GM23248 (cell line): ENCODE data around the gene APC. TPM values are rescaled to one million over a fixed set of nuclear protein-coding genes. Genes with fewer than 3 reads are reported as not detected.

Experiments
- DNase-seq: peaks from one replicate; pipeline ENCODE4 v3.0.0-alpha.2; 2015
- H2AFZ ChIP-seq: fragments of 200-600 bp; sonication (generic); 2 replicates; pipeline ENCODE4 v1.6.1; 2016; ENCODE audit warnings: antibody characterized with exemption
- H3F3A ChIP-seq: fragments of 200-600 bp; sonication (generic); 2 replicates; pipeline ENCODE4 v1.6.1; 2016; ENCODE audit warnings: mild to moderate bottlenecking, antibody characterized with exemption, mixed run types; ENCODE audit not compliant: insufficient read depth
- H3K27ac ChIP-seq: fragments of 200-600 bp; sonication (generic); 2 replicates; pipeline ENCODE4 v1.5.1; 2016; ENCODE audit warnings: mild to moderate bottlenecking
- H3K27me3 ChIP-seq: fragments of 200-600 bp; sonication (generic); replicated peaks from 2 replicates; pipeline ENCODE4 v1.6.1; 2016; ENCODE audit warnings: mild to moderate bottlenecking; ENCODE audit not compliant: insufficient read depth
- H3K36me3 ChIP-seq: fragments of 200-600 bp; sonication (generic); 2 replicates; pipeline ENCODE4 v1.6.1; 2016; ENCODE audit warnings: low read depth, mild to moderate bottlenecking
- H3K4me1 ChIP-seq: fragments of 200-600 bp; sonication (generic); 2 replicates; pipeline ENCODE4 v1.6.1; 2016; ENCODE audit warnings: mild to moderate bottlenecking; ENCODE audit not compliant: insufficient read depth
- H3K4me2 ChIP-seq: fragments of 200-600 bp; sonication (generic); one replicate; pipeline ENCODE4 v1.6.1; 2016; ENCODE audit warnings: mild to moderate bottlenecking; ENCODE audit not compliant: unreplicated experiment
- H3K4me3 ChIP-seq: fragments of 200-600 bp; sonication (generic); 2 replicates; pipeline ENCODE4 v1.5.1; 2016; ENCODE audit warnings: mild to moderate bottlenecking
- H3K79me2 ChIP-seq: fragments of 200-600 bp; sonication (generic); 2 replicates; pipeline ENCODE4 v1.6.1; 2016; ENCODE audit warnings: mild to moderate bottlenecking; ENCODE audit not compliant: insufficient read depth
- H3K9ac ChIP-seq: fragments of 200-600 bp; sonication (generic); 2 replicates; pipeline ENCODE4 v1.6.1; 2016; ENCODE audit warnings: mild to moderate bottlenecking
- H3K9me2 ChIP-seq: fragments of 200-600 bp; sonication (generic); 2 replicates; pipeline ENCODE4 v1.6.1; 2016; ENCODE audit warnings: mixed run types, mild to moderate bottlenecking, moderate library complexity; ENCODE audit not compliant: insufficient read depth
- H3K9me3 ChIP-seq: fragments of 200-600 bp; sonication (generic); one replicate; pipeline ENCODE4 v1.6.1; 2017; ENCODE audit warnings: low read depth
- H4K20me1 ChIP-seq: fragments of 200-600 bp; sonication (generic); 2 replicates; pipeline ENCODE4 v1.6.0; 2016; ENCODE audit not compliant: insufficient read depth
- EZH2 ChIP-seq: fragments of 200-600 bp; sonication (generic); IDR thresholded peaks from 2 replicates; pipeline ENCODE4 v1.6.1; 2018; ENCODE audit warnings: antibody characterized with exemption, mild to moderate bottlenecking; ENCODE audit not compliant: insufficient read depth, poor library complexity, severe bottlenecking
- EZH2phosphoT487 ChIP-seq: fragments of 200-600 bp; sonication (generic); IDR thresholded peaks from 2 replicates; pipeline ENCODE4 v1.6.1; 2018; ENCODE audit warnings: antibody characterized with exemption, moderate library complexity, mild to moderate bottlenecking, low read depth; ENCODE audit not compliant: insufficient read depth
- WGBS, 2 experiments: methylation state at CpG; one replicate each; pipeline ENCODE4 v1.1.6; 2015 to 2017; ENCODE audit warnings: low lambda C conversion rate in 2 of 2, low coverage in 1 of 2; ENCODE audit errors: missing lambda C conversion rate in 2 of 2; 5-methylcytosine and 5-hydroxymethylcytosine counted together
- in situ Hi-C: fragments of 300-500 bp; cut with MboI; formaldehyde crosslinking; loops from 2 replicates; pipeline ENCODE4 v1.15.0; 2020
- polyA plus RNA-seq: library from polyadenylated mRNA; unstranded; fragments of >200 nt; fragmentation: Nextera tagmentation; extraction: Ambion mirVana; gene quantifications from 2 replicates; pipeline ENCODE4 v1.2.1, GENCODE V29; 2016
- total RNA-seq: library from RNA; depleted of rRNA; stranded (reverse); fragments of >200 nt; shearing (Covaris generic); gene quantifications from 2 replicates; pipeline ENCODE4 v1.2.3, GENCODE V29; 2014

APC gene
- total and polyA plus RNA-seq, 2 experiments from 2014 or later, result 18.1 to 34.2 TPM

DNA sequence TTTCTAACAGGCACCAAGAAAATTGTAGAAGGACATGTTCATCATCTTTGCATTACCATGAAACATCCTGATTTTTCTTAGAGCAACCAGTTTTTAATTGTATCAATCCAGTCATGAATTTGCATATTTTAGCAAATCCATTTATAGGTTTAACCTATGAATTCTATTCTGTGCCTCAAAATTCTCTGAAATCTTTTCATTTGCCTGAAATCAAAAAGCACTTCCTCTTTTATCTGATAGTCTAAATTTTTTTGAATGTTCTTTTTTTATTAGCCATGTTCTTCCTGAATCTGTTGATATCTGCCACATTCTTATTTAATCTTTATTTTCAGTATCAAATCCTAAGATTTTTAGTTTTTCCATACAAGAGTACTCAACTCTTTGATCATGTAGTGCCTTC, 86.5 kb downstream of the APC start:
- Histone ChIP-seq H3K4me1 (no peaks in the 10 kb centered on the region), H3K9me2 (no peaks in the 10 kb centered on the region), H3F3A (no peaks in the 10 kb centered on the region), H3K79me2 (no peaks in the 10 kb centered on the region), H3K36me3 (peaks cover 41% of the 10 kb centered on the region), H3K4me2 (no peak overlapping the region), H3K27me3 (no peaks in the 10 kb centered on the region), H3K4me3 (no peak overlapping the region), H2AFZ (no peak overlapping the region), H3K27ac (no peak overlapping the region), H4K20me1 (no peaks in the 10 kb centered on the region), H3K9me3 (no peaks in the 10 kb centered on the region), H3K9ac (no peak overlapping the region)
- no peak for DNase-seq
- in situ Hi-C loops, result no loop called here
- no peak for TF ChIP-seq EZH2
- no peak for TF ChIP-seq EZH2phosphoT487

DNA sequence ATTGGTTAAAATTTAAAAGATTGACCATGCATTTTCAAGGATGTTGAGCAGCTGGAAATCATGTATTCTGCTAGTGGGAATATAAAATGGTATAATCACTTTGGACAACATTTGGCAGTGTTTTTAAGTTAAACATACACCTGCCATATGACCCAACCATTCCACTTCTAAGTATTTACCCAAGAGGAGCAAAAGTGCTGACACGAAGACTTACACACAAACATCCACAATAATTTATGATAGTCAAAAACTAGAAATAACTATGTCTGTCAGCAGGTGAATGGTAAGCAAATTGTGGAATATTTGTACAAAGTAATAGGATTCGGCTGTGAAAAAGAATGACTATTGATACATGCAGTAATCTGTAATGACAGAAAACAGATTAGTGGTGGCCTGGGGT, 92.7 kb downstream of the APC start:
- Histone ChIP-seq H3K9ac (no peak overlapping the region), H3K4me1 (no peaks in the 10 kb centered on the region), H3K27ac (no peak overlapping the region), H2AFZ (no peak overlapping the region), H3K9me3 (no peaks in the 10 kb centered on the region), H3F3A (no peaks in the 10 kb centered on the region), H3K9me2 (no peaks in the 10 kb centered on the region), H3K79me2 (no peaks in the 10 kb centered on the region), H3K36me3 (peaks cover 40% of the 10 kb centered on the region), H3K4me3 (no peak overlapping the region), H3K4me2 (no peak overlapping the region), H4K20me1 (no peaks in the 10 kb centered on the region), H3K27me3 (no peaks in the 10 kb centered on the region)
- no peak for DNase-seq
- 98 to 99% methylated on average over 2 of the region's 2 CpGs for WGBS, 2 experiments
- in situ Hi-C loops, result no loop called here
- no peak for TF ChIP-seq EZH2phosphoT487
- no peak for TF ChIP-seq EZH2

DNA sequence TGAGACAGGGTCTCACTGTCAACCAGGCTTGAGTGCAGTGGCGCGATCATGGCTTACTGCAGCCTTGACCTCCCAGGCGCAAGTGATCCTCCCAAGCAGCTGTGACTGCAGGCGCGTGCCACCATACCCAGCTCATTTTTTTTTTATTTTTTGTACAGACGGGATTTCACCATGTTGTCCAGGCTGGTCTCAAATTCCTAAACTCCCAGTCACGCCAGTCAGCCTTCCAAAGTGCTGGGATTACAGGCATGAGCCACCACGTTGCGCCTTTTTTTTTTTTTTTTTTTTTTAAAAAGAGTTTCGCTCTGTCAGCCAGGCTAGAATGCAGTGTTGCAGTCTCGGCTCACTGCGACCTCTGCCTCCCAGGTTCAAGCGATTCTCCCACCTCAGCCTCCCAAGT, 96.3 kb downstream of the APC start:
- no peak overlapping the region for H3K27ac ChIP-seq
- H3K9me3 ChIP-seq, result no peaks in the 10 kb centered on the region
- in situ Hi-C loops, result no loop called here
- H3K9ac ChIP-seq, result no peak overlapping the region
- H2AFZ ChIP-seq, result no peak overlapping the region
- no peak for DNase-seq
- H3K4me2 ChIP-seq, result no peak overlapping the region
- H3K9me2 ChIP-seq, result no peaks in the 10 kb centered on the region
- WGBS, 2 experiments, result 96% methylated on average over 12 to 13 of the region's 13 CpGs
- TF ChIP-seq EZH2 (no peak), EZH2phosphoT487 (no peak)
- no peaks in the 10 kb centered on the region for H3K79me2 ChIP-seq
- H3K27me3 ChIP-seq, result no peaks in the 10 kb centered on the region
- no peaks in the 10 kb centered on the region for H3F3A ChIP-seq
- no peaks in the 10 kb centered on the region for H4K20me1 ChIP-seq
- no peak overlapping the region for H3K4me3 ChIP-seq
- H3K4me1 ChIP-seq, result no peaks in the 10 kb centered on the region
- H3K36me3 ChIP-seq, result peaks cover 50% of the 10 kb centered on the region

DNA sequence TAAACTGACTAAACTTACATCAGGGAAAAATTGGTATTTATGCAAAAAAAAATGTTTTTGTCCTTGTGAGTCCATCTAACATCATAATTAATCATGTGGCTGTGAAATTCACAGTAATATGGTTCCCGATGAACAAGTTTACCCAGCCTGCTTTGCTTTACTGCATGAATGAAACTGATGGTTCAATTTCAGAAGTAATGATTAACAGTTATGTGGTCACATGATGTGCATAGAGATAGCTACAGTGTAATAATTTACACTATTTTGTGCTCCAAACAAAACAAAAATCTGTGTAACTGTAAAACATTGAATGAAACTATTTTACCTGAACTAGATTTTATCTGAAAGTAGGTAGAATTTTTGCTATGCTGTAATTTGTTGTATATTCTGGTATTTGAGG, 106.8 kb downstream of the APC start:
- H3K9ac ChIP-seq, result no peak overlapping the region
- no peak overlapping the region for H2AFZ ChIP-seq
- no peak overlapping the region for H3K4me3 ChIP-seq
- in situ Hi-C loops, result no loop called here
- 96 to 100% methylated on average over 1 of the region's 1 CpG for WGBS, 2 experiments
- H3F3A ChIP-seq, result peaks cover 39% of the 10 kb centered on the region
- peaks cover 12% of the 10 kb centered on the region; the same call in 1 of the 2 replicates for H3K36me3 ChIP-seq
- H3K27me3 ChIP-seq, result no peaks in the 10 kb centered on the region
- H3K79me2 ChIP-seq, result no peaks in the 10 kb centered on the region
- H3K9me3 ChIP-seq, result no peaks in the 10 kb centered on the region
- no peak overlapping the region for H3K4me2 ChIP-seq
- DNase-seq, result no peak
- no peaks in the 10 kb centered on the region for H4K20me1 ChIP-seq
- no peak overlapping the region for H3K27ac ChIP-seq
- H3K4me1 ChIP-seq, result no peaks in the 10 kb centered on the region
- no peaks in the 10 kb centered on the region for H3K9me2 ChIP-seq
- no peak for TF ChIP-seq EZH2
- TF ChIP-seq EZH2phosphoT487, result no peak

DNA sequence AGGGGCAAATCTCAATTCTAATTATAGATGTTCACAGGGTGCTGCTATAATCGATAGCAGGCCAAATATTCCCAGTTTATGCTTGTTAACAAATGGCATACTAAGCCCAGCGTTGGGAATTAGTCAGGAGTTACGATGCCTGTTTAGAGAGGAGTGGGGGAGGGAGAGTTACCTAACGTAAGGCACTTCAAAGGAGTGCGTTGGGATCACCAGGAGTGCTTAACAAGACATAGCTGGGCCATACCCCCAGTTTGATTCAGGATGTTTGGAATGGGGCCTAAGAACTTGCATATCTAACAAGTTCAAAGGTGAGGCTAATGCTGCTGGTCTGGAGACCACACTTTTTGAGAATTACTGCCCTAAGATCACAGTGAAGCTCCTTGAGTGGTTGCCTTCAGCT, 108.9 kb downstream of the APC start:
- H3F3A ChIP-seq, result peaks cover 39% of the 10 kb centered on the region
- TF ChIP-seq EZH2, result no peak
- H3K4me1 ChIP-seq, result no peaks in the 10 kb centered on the region
- H3K9ac ChIP-seq, result no peak overlapping the region
- in situ Hi-C loops, result no loop called here
- no peak overlapping the region for H3K27ac ChIP-seq
- no peak overlapping the region for H3K4me3 ChIP-seq
- no peak overlapping the region for H3K4me2 ChIP-seq
- no peaks in the 10 kb centered on the region for H3K36me3 ChIP-seq
- no peaks in the 10 kb centered on the region for H3K9me2 ChIP-seq
- H4K20me1 ChIP-seq, result no peaks in the 10 kb centered on the region
- no peaks in the 10 kb centered on the region for H3K9me3 ChIP-seq
- H3K27me3 ChIP-seq, result no peaks in the 10 kb centered on the region
- no peak overlapping the region for H2AFZ ChIP-seq
- H3K79me2 ChIP-seq, result no peaks in the 10 kb centered on the region
- 69 to 76% methylated on average over 5 of the region's 5 CpGs for WGBS, 2 experiments
- DNase-seq, result no peak
